RWPE2 (cell line): ENCODE data around the gene SPINT2.
A peak's percentile ranks its signal among the peaks of the same experiment; 100 is the strongest.

Source experiments
- ATAC-seq: fragments of 200-7000 bp; cut with Tn5 transposase; 3 replicates; pipeline ENCODE4 v1.9.1; 2021; ENCODE audit warnings: low read depth
- DNase-seq: peaks from one replicate; pipeline ENCODE4 v3.0.0-alpha.2; 2020; ENCODE audit warnings: low spot score
- H3K27ac ChIP-seq: fragments of 450-650 bp; 2 replicates; pipeline ENCODE4 v1.5.1; 2017; ENCODE audit warnings: mild to moderate bottlenecking; ENCODE audit not compliant: poor library complexity, severe bottlenecking
- H3K27me3 ChIP-seq: fragments of 250-450 bp; sonication (Bioruptor Pico); 2 replicates; pipeline ENCODE4 v1.5.1; 2021; ENCODE audit warnings: mild to moderate bottlenecking, moderate library complexity; ENCODE audit not compliant: insufficient read depth, poor library complexity, severe bottlenecking
- H3K36me3 ChIP-seq: fragments of 250-450 bp; sonication (Bioruptor Pico); 2 replicates; pipeline ENCODE4 v1.5.1; 2020; ENCODE audit warnings: low read depth, mild to moderate bottlenecking, moderate library complexity
- H3K4me1 ChIP-seq: fragments of 250-450 bp; sonication (Bioruptor Pico); 2 replicates; pipeline ENCODE4 v1.5.1; 2021; ENCODE audit warnings: mild to moderate bottlenecking, moderate library complexity; ENCODE audit not compliant: insufficient read depth, poor library complexity, severe bottlenecking
- H3K4me3 ChIP-seq: fragments of 250-450 bp; sonication (Bioruptor Pico); 2 replicates; pipeline ENCODE4 v1.5.1; 2021; ENCODE audit warnings: mild to moderate bottlenecking, moderate library complexity; ENCODE audit not compliant: severe bottlenecking
- H3K9me3 ChIP-seq: fragments of 250-450 bp; sonication (Bioruptor Pico); 2 replicates; pipeline ENCODE4 v1.5.1; 2021; ENCODE audit warnings: mild to moderate bottlenecking, moderate library complexity; ENCODE audit not compliant: severe bottlenecking
- CTCF ChIP-seq: fragments of 450-650 bp; IDR thresholded peaks from one replicate; pipeline ENCODE4 v1.5.1; 2017; ENCODE audit warnings: mild to moderate bottlenecking, moderate library complexity; ENCODE audit not compliant: poor library complexity, severe bottlenecking

SPINT2 gene

GRCh38 chr19:38263689-38264485 is 486 bp upstream of the SPINT2 start:
- peak overlapping the region; percentile 87 for H3K27ac ChIP-seq
- no peaks in the 10 kb centered on the region for H3K36me3 ChIP-seq
- DNase-seq (no peak), ATAC-seq (peak; percentile 3)
- H3K4me3 ChIP-seq = peak overlapping the region; percentile 68
- peaks cover 26% of the 10 kb centered on the region for H3K4me1 ChIP-seq
- H3K9me3 ChIP-seq = no peaks in the 10 kb centered on the region
- no peaks in the 10 kb centered on the region for H3K27me3 ChIP-seq
- TF ChIP-seq CTCF = no peak

GRCh38 chr19:38265213-38265861 is 964 bp downstream of the SPINT2 start:
- H3K27me3 ChIP-seq = no peaks in the 10 kb centered on the region
- peaks cover 32% of the 10 kb centered on the region for H3K4me1 ChIP-seq
- peak overlapping the region; percentile 87 for H3K27ac ChIP-seq
- peaks cover 7% of the 10 kb centered on the region for H3K36me3 ChIP-seq
- DNase-seq = no peak
- H3K9me3 ChIP-seq = no peaks in the 10 kb centered on the region
- no peak for TF ChIP-seq CTCF
- peak; percentile 7; the same call in 1 of the 3 replicates for ATAC-seq
- peak overlapping the region; percentile 68 for H3K4me3 ChIP-seq

GRCh38 chr19:38265921-38266429 is 1.6 kb downstream of the SPINT2 start:
- Histone ChIP-seq H3K36me3 (peaks cover 13% of the 10 kb centered on the region), H3K4me1 (peaks cover 34% of the 10 kb centered on the region), H3K27ac (peak overlapping the region; percentile 87), H3K9me3 (no peaks in the 10 kb centered on the region), H3K27me3 (no peaks in the 10 kb centered on the region), H3K4me3 (peak overlapping the region; percentile 68)
- ATAC-seq (peak; percentile 7; the same call in 2 of the 3 replicates), DNase-seq (no peak)
- no peak for TF ChIP-seq CTCF

GRCh38 chr19:38266981-38267597 is 2.7 kb downstream of the SPINT2 start:
- ATAC-seq = peak; percentile 53
- Histone ChIP-seq H3K4me1 (peaks cover 34% of the 10 kb centered on the region), H3K27me3 (no peaks in the 10 kb centered on the region), H3K27ac (peak overlapping the region; percentile 87), H3K9me3 (no peaks in the 10 kb centered on the region), H3K4me3 (peak overlapping the region; percentile 68), H3K36me3 (peaks cover 18% of the 10 kb centered on the region)
- TF ChIP-seq CTCF = no peak
- no peak for DNase-seq
